ENCODE measurements around the gene RBM47.

The RBM47 gene

DNA sequence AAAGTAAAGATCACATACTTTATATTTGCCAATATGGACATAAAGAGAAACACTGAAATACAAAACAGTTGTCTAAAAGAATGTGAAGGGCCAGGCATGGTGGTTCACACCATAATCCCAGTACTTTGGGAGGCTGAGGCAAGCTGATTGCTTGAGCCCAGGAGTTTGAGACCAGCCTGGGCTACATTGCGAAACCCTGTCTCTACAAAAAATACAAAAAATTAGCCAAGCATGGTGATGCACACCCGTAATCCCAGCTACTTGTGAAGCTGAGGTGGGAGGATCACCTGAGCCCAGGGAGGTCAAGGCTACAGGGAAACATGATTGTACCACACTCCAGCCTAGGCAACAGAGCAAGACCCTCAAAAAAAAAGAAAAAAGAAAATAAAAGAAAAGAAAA lies 11.8 kb downstream of the RBM47 start:
- DNase-seq (ENCODE audit: low read depth) = no peak
- no peak overlapping the region for H3K4me3 ChIP-seq (ENCODE audit: low read depth, low read length)
- TF ChIP-seq, protein P1, sequence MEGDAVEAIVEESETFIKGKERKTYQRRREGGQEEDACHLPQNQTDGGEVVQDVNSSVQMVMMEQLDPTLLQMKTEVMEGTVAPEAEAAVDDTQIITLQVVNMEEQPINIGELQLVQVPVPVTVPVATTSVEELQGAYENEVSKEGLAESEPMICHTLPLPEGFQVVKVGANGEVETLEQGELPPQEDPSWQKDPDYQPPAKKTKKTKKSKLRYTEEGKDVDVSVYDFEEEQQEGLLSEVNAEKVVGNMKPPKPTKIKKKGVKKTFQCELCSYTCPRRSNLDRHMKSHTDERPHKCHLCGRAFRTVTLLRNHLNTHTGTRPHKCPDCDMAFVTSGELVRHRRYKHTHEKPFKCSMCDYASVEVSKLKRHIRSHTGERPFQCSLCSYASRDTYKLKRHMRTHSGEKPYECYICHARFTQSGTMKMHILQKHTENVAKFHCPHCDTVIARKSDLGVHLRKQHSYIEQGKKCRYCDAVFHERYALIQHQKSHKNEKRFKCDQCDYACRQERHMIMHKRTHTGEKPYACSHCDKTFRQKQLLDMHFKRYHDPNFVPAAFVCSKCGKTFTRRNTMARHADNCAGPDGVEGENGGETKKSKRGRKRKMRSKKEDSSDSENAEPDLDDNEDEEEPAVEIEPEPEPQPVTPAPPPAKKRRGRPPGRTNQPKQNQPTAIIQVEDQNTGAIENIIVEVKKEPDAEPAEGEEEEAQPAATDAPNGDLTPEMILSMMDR (IDR thresholded peaks at IDR 0.05; ENCODE audit: insufficient read depth, low read depth, low read length, missing control alignments) = no peak

DNA sequence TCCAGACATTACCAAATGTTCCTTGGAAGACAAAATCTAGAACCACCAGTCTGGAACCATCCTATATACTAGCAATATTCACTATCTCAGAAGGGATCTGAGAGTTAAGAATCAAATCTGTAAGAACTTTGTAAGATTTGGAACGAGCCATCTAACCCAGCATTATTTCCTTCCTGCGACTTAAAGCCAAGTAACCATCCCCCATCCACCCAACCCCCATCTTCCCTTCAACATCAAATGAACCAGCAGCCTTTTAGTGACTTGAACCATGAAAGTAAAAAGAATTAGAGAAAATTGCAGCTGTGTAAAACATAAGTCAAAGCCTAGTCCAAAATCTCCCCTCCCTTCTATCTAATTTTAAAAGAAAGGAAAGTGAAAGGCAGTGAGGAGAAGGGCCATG lies 15.6 kb downstream of the RBM47 start:
- DNase-seq (ENCODE audit: low read depth) = no peak
- no peak overlapping the region for H3K4me3 ChIP-seq (ENCODE audit: low read depth, low read length)
- TF ChIP-seq, protein P1 (IDR thresholded peaks at IDR 0.05; ENCODE audit: insufficient read depth, low read depth, low read length, missing control alignments) = no peak

DNA sequence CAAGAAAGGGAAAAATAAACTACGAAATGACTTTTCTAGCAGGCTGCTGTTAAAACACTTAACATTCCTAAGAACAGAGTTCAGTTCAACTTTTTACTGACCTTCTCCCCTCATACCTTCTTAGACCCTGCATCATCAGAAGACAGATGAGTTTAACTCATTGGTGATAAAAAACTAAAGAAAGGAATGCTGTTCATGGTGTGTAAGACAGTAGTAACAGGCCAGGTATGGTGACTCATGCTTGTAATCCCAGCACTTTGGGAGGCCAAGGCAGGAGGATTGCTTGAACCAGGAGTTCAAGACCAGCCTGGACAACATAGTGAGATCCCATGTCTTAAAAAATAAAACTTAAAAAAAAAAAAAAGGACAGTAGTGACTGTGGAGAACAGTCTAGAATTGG lies 16.2 kb downstream of the RBM47 start:
- TF ChIP-seq, protein P1 (IDR thresholded peaks at IDR 0.05; ENCODE audit: insufficient read depth, low read depth, low read length, missing control alignments) = no peak
- H3K4me3 ChIP-seq (ENCODE audit: low read depth, low read length) = no peak overlapping the region
- no peak for DNase-seq (ENCODE audit: low read depth)

DNA sequence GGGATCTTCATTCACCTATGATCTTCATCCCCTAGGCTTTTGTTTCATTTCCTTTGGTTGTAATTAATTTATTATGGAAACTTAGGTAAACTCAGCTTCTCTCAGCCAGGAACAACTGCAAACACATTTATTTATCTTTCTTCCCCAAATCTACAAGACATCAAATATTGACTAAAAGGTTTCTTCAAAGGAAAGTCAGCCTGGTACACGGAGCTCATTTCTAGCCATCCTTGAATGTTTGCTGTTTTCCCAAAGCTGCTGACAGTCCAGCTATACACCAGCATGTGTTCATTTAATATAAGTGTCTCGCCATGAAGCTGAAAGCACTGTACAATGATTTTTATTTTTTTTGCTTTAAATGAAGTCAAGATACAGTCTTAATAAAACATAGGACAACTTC lies 16.8 kb downstream of the RBM47 start:
- TF ChIP-seq, protein P1 (IDR thresholded peaks at IDR 0.05; ENCODE audit: insufficient read depth, low read depth, low read length, missing control alignments) = no peak
- no peak for DNase-seq (ENCODE audit: low read depth)
- H3K4me3 ChIP-seq (ENCODE audit: low read depth, low read length) = no peak overlapping the region

DNA sequence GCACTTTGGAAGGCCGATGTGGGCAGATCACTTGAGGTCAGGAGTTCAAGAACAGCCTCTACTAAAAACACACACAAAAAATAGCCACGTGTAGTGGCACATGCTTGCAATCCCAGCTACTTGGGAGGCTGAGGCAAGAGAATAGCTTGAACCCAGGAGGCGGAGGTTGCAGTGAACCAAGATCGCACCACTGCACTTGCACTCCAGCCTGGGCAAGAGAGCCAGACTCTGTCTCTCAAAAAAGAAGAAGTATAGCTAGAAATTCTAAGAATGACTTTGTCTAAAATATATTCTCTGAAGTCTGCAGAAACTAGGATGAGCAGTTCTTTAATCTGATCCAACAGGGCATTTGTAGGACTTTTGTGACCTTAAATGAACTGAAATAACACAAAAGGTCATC lies 17.4 kb downstream of the RBM47 start:
- DNase-seq (ENCODE audit: low read depth) = no peak
- no peak overlapping the region for H3K4me3 ChIP-seq (ENCODE audit: low read depth, low read length)
- TF ChIP-seq, protein P1 (IDR thresholded peaks at IDR 0.05; ENCODE audit: insufficient read depth, low read depth, low read length, missing control alignments) = no peak

DNA sequence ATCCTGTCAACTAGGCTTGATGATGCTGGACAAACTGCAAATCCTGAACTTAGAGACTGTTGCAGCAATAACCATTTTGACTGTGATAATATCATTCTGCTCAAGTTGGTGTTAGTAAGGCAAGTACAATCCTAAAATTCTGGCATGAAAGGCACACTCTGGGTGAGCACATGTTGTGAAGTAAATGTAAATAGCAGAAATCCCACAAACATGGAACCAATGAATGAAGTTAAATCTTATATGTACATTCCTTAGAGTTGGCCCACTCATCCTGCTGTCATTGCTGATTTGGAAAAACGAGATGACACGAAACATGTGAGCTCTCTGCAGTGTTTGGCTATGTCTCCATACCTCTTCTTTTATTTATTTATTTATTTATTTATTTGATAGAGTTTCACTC lies 21.0 kb downstream of the RBM47 start:
- H3K4me3 ChIP-seq (ENCODE audit: low read depth, low read length) = no peak overlapping the region
- DNase-seq (ENCODE audit: low read depth) = no peak
- TF ChIP-seq, protein P1 (IDR thresholded peaks at IDR 0.05; ENCODE audit: insufficient read depth, low read depth, low read length, missing control alignments) = no peak

DNA sequence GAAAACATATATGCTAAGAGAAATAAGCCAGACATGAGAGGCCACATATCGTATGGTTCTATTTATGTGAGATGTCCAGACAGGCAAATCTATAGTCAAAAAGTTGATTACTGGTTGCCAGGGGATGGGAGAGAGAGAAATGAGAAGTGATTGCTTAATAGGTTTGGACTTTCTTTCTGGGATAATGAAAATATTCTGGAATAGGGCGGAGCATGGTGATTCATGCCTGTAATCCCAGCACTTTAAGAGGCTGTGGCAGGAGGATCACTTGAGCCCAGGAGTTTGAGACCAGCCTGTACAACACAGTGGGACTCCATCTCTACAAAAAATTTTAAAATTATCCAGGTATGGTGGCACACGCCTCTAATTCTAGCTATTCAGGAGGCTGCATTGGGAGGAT lies 22.4 kb downstream of the RBM47 start:
- no peak overlapping the region for H3K4me3 ChIP-seq (ENCODE audit: low read depth, low read length)
- TF ChIP-seq, protein P1 (IDR thresholded peaks at IDR 0.05; ENCODE audit: insufficient read depth, low read depth, low read length, missing control alignments) = no peak

More for the DNA sequence above, 22.4 kb downstream of the RBM47 start:
- no peak for DNase-seq (ENCODE audit: low read depth)
